Measurements from ENCODE around the gene PTPRN2.

The PTPRN2 gene

GRCh38 chr7:157872447-157872846 lies 715.2 kb downstream of the PTPRN2 start:
- TF ChIP-seq CTCF (IDR thresholded peaks at IDR 0.05; ENCODE audit: low read depth, low read length) = no peak
- no peak for DNase-seq (ENCODE audit: extremely low read depth, low read depth)

- DNase-seq (ENCODE audit: extremely low read depth, low read depth) = no peak
- TF ChIP-seq CTCF (IDR thresholded peaks at IDR 0.05; ENCODE audit: low read depth, low read length) = no peak
Observed at GRCh38 chr7:157871681-157872080, 715.9 kb downstream of the PTPRN2 start.

GRCh38 chr7:157870644-157871290 lies 716.9 kb downstream of the PTPRN2 start:
- no peak for TF ChIP-seq CTCF (IDR thresholded peaks at IDR 0.05; ENCODE audit: low read depth, low read length)
- no peak for DNase-seq (ENCODE audit: extremely low read depth, low read depth)

GRCh38 chr7:157869793-157870192 lies 717.8 kb downstream of the PTPRN2 start:
- no peak for DNase-seq (ENCODE audit: extremely low read depth, low read depth)
- TF ChIP-seq CTCF (IDR thresholded peaks at IDR 0.05; ENCODE audit: low read depth, low read length) = no peak

- no peak for DNase-seq (ENCODE audit: extremely low read depth, low read depth)
- TF ChIP-seq CTCF (IDR thresholded peaks at IDR 0.05; ENCODE audit: low read depth, low read length) = no peak
Observed at GRCh38 chr7:157867685-157868305, 719.8 kb downstream of the PTPRN2 start.

GRCh38 chr7:157866336-157866924 lies 721.2 kb downstream of the PTPRN2 start:
- no peak for DNase-seq (ENCODE audit: extremely low read depth, low read depth)
- no peak for TF ChIP-seq CTCF (IDR thresholded peaks at IDR 0.05; ENCODE audit: low read depth, low read length)

Data from AG09319 (cell line).